GM19238 (cell line): ENCODE results near the gene SLC44A1.

Experiments used
- DNase-seq: peaks from one replicate; pipeline ENCODE4 v3.0.0; 2011; ENCODE audit warnings: low spot score; ENCODE audit not compliant: insufficient read length

SLC44A1 gene

GRCh38 chr9:105269593-105269992, 25.1 kb downstream of the SLC44A1 start:
- DNase-seq, result no peak

- DNase-seq, result no peak
These were observed 26.3 kb downstream of the SLC44A1 start for GRCh38 chr9:105270711-105271110.

GRCh38 chr9:105273731-105274130, 29.3 kb downstream of the SLC44A1 start:
- DNase-seq, result no peak

- no peak for DNase-seq
These were observed 30.7 kb downstream of the SLC44A1 start for GRCh38 chr9:105275111-105275510.

GRCh38 chr9:105275938-105276337, 31.5 kb downstream of the SLC44A1 start:
- no peak for DNase-seq

GRCh38 chr9:105278751-105279150, 34.3 kb downstream of the SLC44A1 start:
- no peak for DNase-seq

GRCh38 chr9:105280691-105281090, 36.2 kb downstream of the SLC44A1 start:
- no peak for DNase-seq

GRCh38 chr9:105281272-105281671, 36.8 kb downstream of the SLC44A1 start:
- DNase-seq, result no peak

GRCh38 chr9:105281926-105282325, 37.5 kb downstream of the SLC44A1 start:
- DNase-seq, result no peak

GRCh38 chr9:105282870-105283621, 38.6 kb downstream of the SLC44A1 start:
- DNase-seq, result no peak

- DNase-seq, result no peak
These were observed 39.3 kb downstream of the SLC44A1 start for GRCh38 chr9:105283795-105284194.

GRCh38 chr9:105284463-105284862, 40.0 kb downstream of the SLC44A1 start:
- no peak for DNase-seq

GRCh38 chr9:105286098-105286497, 41.6 kb downstream of the SLC44A1 start:
- no peak for DNase-seq

GRCh38 chr9:105289305-105289704, 44.9 kb downstream of the SLC44A1 start:
- DNase-seq, result no peak

- no peak for DNase-seq
These were observed 46.0 kb downstream of the SLC44A1 start for GRCh38 chr9:105290418-105290817.

- no peak for DNase-seq
These were observed 46.5 kb downstream of the SLC44A1 start for GRCh38 chr9:105290954-105291353.

GRCh38 chr9:105291422-105291859, 47.0 kb downstream of the SLC44A1 start:
- no peak for DNase-seq

GRCh38 chr9:105291938-105292337, 47.5 kb downstream of the SLC44A1 start:
- no peak for DNase-seq

- DNase-seq, result no peak
These were observed 49.0 kb downstream of the SLC44A1 start for GRCh38 chr9:105293408-105293807.

GRCh38 chr9:105295201-105295550, 50.7 kb downstream of the SLC44A1 start:
- DNase-seq, result no peak

GRCh38 chr9:105295986-105296385, 51.5 kb downstream of the SLC44A1 start:
- no peak for DNase-seq

- no peak for DNase-seq
These were observed 52.0 kb downstream of the SLC44A1 start for GRCh38 chr9:105296445-105296844.

- no peak for DNase-seq
These were observed 52.4 kb downstream of the SLC44A1 start for GRCh38 chr9:105296877-105297287.
